BLaER1 treated with 17β-estradiol and CSF1 and Interleukin-3, amounts not matched to agents 10 nM and 100 nM (cell line): ENCODE data around the gene NKX2-1.

Experiments used
- H3K27ac ChIP-seq, 11 experiments: shearing (Covaris generic); formaldehyde crosslinking; 2 replicates each; pipeline ENCODE4 v1.8.1; 2022
- H3K27me3 ChIP-seq, 11 experiments: shearing (Covaris generic); formaldehyde crosslinking; 2 replicates each; pipeline ENCODE4 v1.8.1; 2022
- H3K36me3 ChIP-seq, 11 experiments: shearing (Covaris generic); formaldehyde crosslinking; 2 replicates each; pipeline ENCODE4 v1.8.1; 2022
- H3K4me1 ChIP-seq, 10 experiments: shearing (Covaris generic); formaldehyde crosslinking; 2 replicates each; pipeline ENCODE4 v1.8.1; 2022
- H3K4me2 ChIP-seq, 11 experiments: shearing (Covaris generic); formaldehyde crosslinking; 2 replicates each; pipeline ENCODE4 v1.8.1; 2022
- H3K4me3 ChIP-seq, 10 experiments: shearing (Covaris generic); formaldehyde crosslinking; 2 replicates each; pipeline ENCODE4 v1.8.1; 2022
- H3K9ac ChIP-seq, 11 experiments: shearing (Covaris generic); formaldehyde crosslinking; 2 replicates each; pipeline ENCODE4 v1.8.1; 2022
- H3K9me3 ChIP-seq, 11 experiments: shearing (Covaris generic); formaldehyde crosslinking; replicated peaks in 1 of 11; 2 replicates each; pipeline ENCODE4 v1.8.1; 2022
- H4K20me1 ChIP-seq, 11 experiments: shearing (Covaris generic); formaldehyde crosslinking; 2 replicates each; pipeline ENCODE4 v1.8.1; 2022
- Cebpa-rat ChIP-seq, 11 experiments: shearing (Covaris generic); IDR thresholded peaks; 2 replicates each; pipeline ENCODE4 v1.8.1; 2022

The NKX2-1 gene

DNA sequence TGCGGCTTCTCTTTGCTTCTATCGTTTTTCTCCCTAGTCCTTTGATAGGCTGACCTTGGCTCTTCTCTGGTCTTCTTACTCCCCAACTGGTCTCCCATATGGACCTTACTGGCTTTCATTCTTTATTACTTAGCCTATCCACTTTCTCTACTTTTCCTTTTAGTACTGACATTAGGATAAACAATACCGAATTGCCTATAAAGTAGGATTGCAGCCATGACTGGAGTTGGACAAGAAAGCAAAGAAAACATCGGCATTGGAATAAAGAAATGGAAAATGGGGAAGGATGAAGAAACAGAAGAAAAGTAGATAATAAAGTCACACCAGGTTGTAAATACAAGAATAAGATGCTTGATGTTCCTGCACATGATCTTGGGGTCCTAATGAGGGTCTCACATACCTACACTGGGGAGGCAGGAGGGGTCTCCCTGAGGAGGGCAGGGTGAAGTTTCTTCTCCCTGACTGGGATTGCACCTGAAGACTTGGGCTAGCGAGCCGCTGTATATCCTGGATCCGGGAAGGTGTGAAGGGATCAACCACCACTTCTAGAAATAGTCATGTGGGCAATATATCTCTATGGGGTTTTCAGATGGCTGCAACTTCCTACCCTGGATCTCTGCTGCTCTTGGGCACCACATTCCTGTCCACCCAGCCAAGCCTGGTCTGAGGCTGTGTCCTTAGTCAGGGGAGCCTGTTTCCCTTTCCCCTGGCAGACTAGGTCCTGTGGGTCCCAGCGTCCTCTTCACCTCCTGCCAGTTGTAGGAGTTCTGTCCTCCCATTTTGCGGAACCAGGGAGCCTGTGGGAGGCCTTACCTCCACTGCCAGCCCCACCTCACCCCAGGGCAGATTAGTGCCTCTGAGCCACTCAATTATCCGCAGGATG, 13.1 kb downstream of the NKX2-1 start:
- no peaks in the 10 kb centered on the region for H3K4me1 ChIP-seq
- TF ChIP-seq Cebpa-rat (IDR thresholded peaks at IDR 0.05) = no peak
- H3K9me3 ChIP-seq = peaks cover 42 to 56% (median 50%) of the 10 kb centered on the region in 11 experiments
- no peak overlapping the region for H3K27ac ChIP-seq
- H3K4me3 ChIP-seq = no peak overlapping the region
- peaks cover 0 to 10% (median 3%) of the 10 kb centered on the region in 11 experiments; a peak in 7 of 22 replicates for H3K27me3 ChIP-seq
- H3K4me2 ChIP-seq = no peak overlapping the region
- H3K36me3 ChIP-seq = no peaks in the 10 kb centered on the region
- no peaks in the 10 kb centered on the region for H4K20me1 ChIP-seq
- H3K9ac ChIP-seq = no peak overlapping the region

DNA sequence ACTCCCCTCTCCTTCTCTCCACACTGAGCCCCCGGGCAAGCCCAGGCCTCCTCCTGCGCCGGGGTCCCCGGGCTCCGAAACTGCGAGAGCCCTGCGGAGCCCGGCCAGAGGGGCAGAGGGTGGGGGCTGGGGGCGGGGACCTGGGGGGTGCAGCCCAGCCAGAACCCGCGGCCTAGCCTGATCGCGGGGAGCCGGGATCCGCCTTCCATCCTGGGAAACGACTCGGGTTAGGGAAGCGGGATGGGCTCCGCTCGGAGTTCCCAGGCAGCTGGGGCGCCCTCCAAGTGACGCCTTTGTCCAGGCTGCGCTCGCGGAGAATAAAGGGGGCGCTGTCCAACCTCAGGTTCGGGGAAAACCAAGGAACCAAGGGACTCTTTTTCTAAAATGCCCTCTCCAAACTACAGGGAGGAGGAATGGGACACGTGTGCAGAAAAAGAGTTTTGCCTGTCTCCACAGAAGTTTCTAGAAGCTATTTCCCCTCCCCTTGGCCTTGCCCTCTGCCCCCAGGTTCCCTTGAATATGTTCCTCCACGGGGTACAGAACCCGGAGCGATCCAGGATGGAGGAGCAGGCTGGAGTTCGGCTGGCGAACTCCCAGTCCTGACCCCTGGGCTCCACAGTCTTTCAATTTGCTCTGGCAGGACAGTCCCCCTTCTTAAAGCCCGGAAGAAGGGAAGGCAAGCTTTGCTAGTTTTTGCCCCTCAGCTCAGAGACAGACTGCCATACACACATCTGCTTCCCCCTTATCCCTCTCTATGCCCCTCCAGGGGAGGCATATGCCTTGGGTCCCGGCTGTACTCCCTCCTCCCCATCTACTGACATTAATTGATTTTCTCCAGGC, 13.9 kb downstream of the NKX2-1 start:
- H3K36me3 ChIP-seq = no peaks in the 10 kb centered on the region
- no peak for TF ChIP-seq Cebpa-rat (IDR thresholded peaks at IDR 0.05)
- no peaks in the 10 kb centered on the region for H3K4me1 ChIP-seq
- no peak overlapping the region for H3K9ac ChIP-seq
- no peaks in the 10 kb centered on the region for H4K20me1 ChIP-seq
- no peak overlapping the region for H3K4me3 ChIP-seq
- H3K27ac ChIP-seq = no peak overlapping the region
- H3K4me2 ChIP-seq = no peak overlapping the region
- peaks cover 0 to 10% (median 3%) of the 10 kb centered on the region in 11 experiments; a peak in 7 of 22 replicates for H3K27me3 ChIP-seq
- H3K9me3 ChIP-seq = peaks cover 42 to 56% (median 50%) of the 10 kb centered on the region in 11 experiments

DNA sequence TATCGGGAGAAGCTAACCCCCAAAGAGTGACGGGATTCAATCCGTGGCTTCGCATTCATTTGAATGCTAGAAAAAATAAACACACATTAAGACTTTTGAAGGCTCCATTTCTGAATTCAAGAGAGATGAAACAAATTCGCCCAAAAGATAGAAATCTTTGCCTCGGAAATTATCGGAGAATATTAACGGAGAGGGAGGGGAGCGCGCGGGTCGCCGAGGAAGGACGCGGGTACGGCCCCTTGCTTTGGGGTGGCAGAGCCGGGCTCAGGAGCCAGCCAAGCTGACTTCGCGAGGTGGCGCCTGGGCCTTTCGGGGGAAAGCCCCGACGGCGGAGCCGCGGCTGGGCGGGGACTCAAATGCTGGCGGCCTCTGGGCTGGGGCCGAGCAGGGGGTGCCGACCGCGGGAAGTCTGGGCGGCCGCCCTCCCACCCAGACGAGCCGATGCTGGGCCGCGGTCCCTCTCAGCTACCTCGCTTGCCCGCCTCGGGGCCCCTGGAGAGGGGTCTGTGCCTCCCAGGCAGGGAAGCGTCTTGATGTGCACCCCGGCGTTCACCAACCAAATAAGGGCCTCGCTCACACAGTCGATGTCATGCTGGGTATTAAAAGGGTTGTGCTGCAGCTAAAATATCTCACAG, 14.7 kb downstream of the NKX2-1 start:
- peaks cover 0 to 10% (median 0%) of the 10 kb centered on the region in 11 experiments; a peak in 7 of 22 replicates for H3K27me3 ChIP-seq
- H3K4me1 ChIP-seq = no peaks in the 10 kb centered on the region
- H4K20me1 ChIP-seq = no peaks in the 10 kb centered on the region
- no peaks in the 10 kb centered on the region for H3K36me3 ChIP-seq
- H3K4me2 ChIP-seq = no peak overlapping the region
- no peak overlapping the region for H3K4me3 ChIP-seq
- H3K27ac ChIP-seq = no peak overlapping the region
- peaks cover 42 to 56% (median 50%) of the 10 kb centered on the region in 11 experiments for H3K9me3 ChIP-seq
- no peak overlapping the region for H3K9ac ChIP-seq
- TF ChIP-seq Cebpa-rat (IDR thresholded peaks at IDR 0.05) = no peak

DNA sequence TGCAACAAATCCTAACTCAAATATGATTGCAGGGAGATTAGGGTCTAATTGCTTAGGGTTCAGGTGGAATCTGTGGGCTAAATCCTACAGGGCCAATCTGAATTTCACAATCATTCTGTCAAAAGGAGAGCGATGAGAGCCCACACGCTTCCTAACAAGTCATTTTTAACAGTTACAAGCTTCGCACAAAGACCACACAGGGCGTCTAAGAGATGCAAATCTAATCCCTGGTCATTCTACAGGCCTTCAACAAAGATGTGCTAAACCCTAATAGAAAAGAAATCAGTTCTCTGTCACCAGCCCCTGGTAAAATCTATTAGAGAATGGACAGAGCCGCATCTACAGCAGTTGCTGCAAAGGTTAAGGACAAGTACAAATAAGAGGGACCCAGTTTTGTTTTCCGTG, 15.3 kb downstream of the NKX2-1 start:
- Histone ChIP-seq H3K4me2 (no peak overlapping the region), H3K36me3 (no peaks in the 10 kb centered on the region), H3K4me1 (no peaks in the 10 kb centered on the region), H3K9ac (no peak overlapping the region), H3K27ac (no peak overlapping the region), H3K27me3 (peaks cover 0 to 10% (median 0%) of the 10 kb centered on the region in 11 experiments; a peak in 7 of 22 replicates), H3K9me3 (peaks cover 42 to 56% (median 50%) of the 10 kb centered on the region in 11 experiments), H4K20me1 (no peaks in the 10 kb centered on the region), H3K4me3 (no peak overlapping the region)
- TF ChIP-seq Cebpa-rat (IDR thresholded peaks at IDR 0.05) = no peak

DNA sequence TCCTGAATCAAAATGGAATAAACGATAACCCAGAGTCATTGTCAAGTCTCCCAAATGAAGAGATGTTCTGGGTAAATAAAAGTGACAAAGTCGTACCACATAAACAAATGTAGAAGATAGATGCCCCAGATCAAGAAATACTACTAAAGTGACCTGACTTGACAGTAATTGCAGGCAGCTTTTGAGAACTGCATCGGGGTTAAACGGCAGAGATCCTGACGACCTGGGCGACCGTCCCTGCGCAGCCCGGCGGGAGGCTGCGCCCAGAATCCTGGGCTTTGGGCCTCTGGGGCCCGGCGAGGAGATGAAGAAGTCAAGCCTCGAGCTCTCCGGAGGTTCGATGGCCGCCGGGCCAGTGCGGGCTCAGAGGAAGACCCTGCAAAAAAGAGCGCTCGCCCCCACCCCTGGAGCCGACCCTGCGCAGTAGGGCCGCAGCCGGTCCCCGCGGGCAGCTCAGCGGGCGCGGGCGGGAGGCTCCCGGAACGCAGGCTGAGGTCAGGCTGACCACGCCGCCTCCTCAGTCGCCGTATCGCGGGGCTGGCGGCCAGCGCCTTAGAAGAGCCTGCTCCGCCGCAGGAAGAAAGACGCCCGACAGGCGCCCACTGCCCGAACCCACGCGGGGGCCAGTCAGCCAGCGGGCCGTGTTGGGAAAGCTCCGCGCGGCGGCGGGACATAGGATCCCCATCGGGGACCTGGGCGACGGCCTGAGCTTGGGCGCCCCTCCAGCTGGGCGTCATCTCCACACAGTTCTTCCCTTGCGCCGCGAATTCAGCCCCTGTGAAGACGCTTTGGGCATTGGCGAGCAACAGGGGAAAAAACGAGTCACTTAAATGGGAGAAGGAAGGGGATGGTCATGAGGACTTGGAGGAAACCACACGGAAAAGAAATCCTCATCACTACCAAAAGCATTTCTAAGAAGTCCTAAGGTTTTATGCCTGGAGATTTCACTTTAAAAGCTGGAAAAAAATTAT, 16.0 kb downstream of the NKX2-1 start:
- no peak for TF ChIP-seq Cebpa-rat (IDR thresholded peaks at IDR 0.05)
- peaks cover 42 to 52% (median 48%) of the 10 kb centered on the region in 11 experiments for H3K9me3 ChIP-seq
- no peak overlapping the region for H3K4me3 ChIP-seq
- H3K4me2 ChIP-seq = no peak overlapping the region
- H3K4me1 ChIP-seq = no peaks in the 10 kb centered on the region
- H4K20me1 ChIP-seq = no peaks in the 10 kb centered on the region
- H3K27me3 ChIP-seq = peaks cover 0 to 7% (median 0%) of the 10 kb centered on the region in 11 experiments; a peak in 6 of 22 replicates
- H3K9ac ChIP-seq = no peak overlapping the region
- H3K27ac ChIP-seq = no peak overlapping the region
- no peaks in the 10 kb centered on the region for H3K36me3 ChIP-seq

DNA sequence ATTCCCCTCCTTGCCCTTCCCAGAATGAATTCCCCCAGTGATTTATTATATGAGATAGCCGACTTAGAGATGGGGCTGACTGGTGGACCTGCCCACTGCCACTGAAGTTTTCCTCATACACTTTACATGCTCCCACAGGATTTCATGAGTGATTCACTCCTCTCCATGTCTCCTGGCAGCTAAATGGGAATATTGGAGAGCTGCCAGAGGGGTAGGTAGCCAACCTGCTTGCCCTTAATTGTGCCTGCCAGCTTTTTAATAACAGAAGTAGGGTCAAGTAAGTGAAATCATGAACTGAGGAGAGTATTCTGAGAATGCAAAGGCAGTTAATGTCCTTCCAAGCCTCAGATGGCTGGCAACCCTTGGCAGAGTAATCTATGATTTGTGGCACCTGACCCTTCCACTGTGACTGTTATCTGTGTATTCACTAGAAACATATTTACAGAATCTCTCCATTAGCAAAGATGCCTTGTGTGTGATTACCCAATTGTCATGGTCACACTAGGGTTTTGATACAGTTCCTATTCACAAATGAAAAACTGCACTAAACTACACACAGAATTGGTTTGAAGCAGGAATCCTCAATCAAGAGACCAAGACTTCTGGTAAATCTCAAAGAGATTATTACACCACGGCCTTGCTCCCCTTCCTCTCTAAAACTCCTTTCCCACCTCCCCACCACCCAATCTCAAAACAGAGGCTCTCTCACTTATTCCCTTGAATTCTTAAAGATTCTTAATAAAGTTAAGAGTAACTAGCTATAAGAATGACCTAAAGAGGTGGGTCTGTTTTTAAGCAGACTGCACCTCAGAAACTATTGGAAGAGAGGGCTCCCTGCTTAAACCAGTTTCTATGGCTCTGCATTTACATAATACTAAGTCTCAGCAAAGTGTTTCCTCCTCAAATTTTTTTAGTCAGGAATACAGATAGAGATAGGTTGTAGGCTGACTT, 17.2 kb downstream of the NKX2-1 start:
- Histone ChIP-seq H3K4me2 (no peak overlapping the region), H3K4me3 (no peak overlapping the region), H3K9me3 (peaks cover 34 to 43% (median 38%) of the 10 kb centered on the region in 11 experiments), H3K36me3 (no peaks in the 10 kb centered on the region), H3K27me3 (no peaks in the 10 kb centered on the region; a peak in 1 of 22 replicates), H4K20me1 (no peaks in the 10 kb centered on the region), H3K4me1 (no peaks in the 10 kb centered on the region), H3K9ac (no peak overlapping the region), H3K27ac (no peak overlapping the region)
- no peak for TF ChIP-seq Cebpa-rat (IDR thresholded peaks at IDR 0.05)

DNA sequence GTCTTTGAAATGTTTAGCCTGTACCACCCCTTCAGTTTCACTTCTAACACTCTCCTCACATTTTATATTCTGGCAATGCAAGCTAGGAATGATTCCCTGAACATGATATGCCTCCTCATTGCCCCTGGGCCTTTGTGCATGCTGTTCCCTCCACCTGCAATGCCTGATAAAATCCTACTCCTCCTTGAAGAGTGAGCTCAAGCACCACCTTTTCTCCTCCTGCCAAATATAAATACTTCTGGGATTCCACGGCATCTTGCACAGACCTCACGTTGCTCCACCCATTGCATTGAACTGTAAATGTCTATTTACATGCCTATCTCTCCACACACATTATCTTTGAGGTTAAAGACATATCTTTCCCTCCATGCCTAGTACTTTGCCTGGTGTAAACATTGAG, 21.1 kb downstream of the NKX2-1 start:
- Histone ChIP-seq H3K27me3 (no peaks in the 10 kb centered on the region), H3K9ac (no peak overlapping the region), H3K9me3 (peaks cover 2 to 6% (median 4%) of the 10 kb centered on the region in 11 experiments), H3K4me3 (no peak overlapping the region), H3K4me1 (no peaks in the 10 kb centered on the region), H4K20me1 (no peaks in the 10 kb centered on the region), H3K36me3 (no peaks in the 10 kb centered on the region), H3K27ac (no peak overlapping the region), H3K4me2 (no peak overlapping the region)
- TF ChIP-seq Cebpa-rat (IDR thresholded peaks at IDR 0.05) = no peak
